ENCODE results near the gene ALDH1L1. TPM values are rescaled to one million over a fixed set of nuclear protein-coding genes. Genes with fewer than 3 reads are reported as not detected.

The ALDH1L1 gene
- total RNA-seq, 2 experiments from 2014 or later = not detected

- no peak for DNase-seq
These were observed 6.4 kb upstream of the ALDH1L1 start for GRCh38 chr3:126186749-126187148.

GRCh38 chr3:126186271-126186670 lies 5.9 kb upstream of the ALDH1L1 start:
- no peaks in the 10 kb centered on the region for H3K9me3 Mint-ChIP-seq
- DNase-seq (no peak), ATAC-seq (no peak)
- H3K4me1 Mint-ChIP-seq (ENCODE audit: low read depth) = no peaks in the 10 kb centered on the region
- no peaks in the 10 kb centered on the region for H3K36me3 Mint-ChIP-seq (ENCODE audit: low read depth)
- H3K4me3 Mint-ChIP-seq = no peak overlapping the region
- ChIA-PET CTCF (interaction anchor here (4.2 kb wide), 1 partner anchor 12 kb away, joined by 20 read pairs; no protein-coding TSS in a partner anchor), POLR2A (no interaction called here)
- peaks cover 21% of the 10 kb centered on the region for H3K27me3 Mint-ChIP-seq
- TF ChIP-seq CTCF (IDR thresholded peaks at IDR 0.05) = no peak
- H3K27ac Mint-ChIP-seq = no peak overlapping the region
- intact Hi-C loops (cut with micrococcal nuclease) = no loop called here

More at GRCh38 chr3:126186749-126187148, 6.4 kb upstream of the ALDH1L1 start:
- no peak for TF ChIP-seq CTCF (IDR thresholded peaks at IDR 0.05)
- ChIA-PET CTCF (interaction anchor here (4.2 kb wide), 1 partner anchor 11 kb away, joined by 20 read pairs; no protein-coding TSS in a partner anchor), POLR2A (no interaction called here)
- ATAC-seq = no peak
- H3K36me3 Mint-ChIP-seq (ENCODE audit: low read depth) = no peaks in the 10 kb centered on the region
- no peaks in the 10 kb centered on the region for H3K4me1 Mint-ChIP-seq (ENCODE audit: low read depth)
- intact Hi-C loops (cut with micrococcal nuclease) = no loop called here
- H3K9me3 Mint-ChIP-seq = no peaks in the 10 kb centered on the region
- no peak overlapping the region for H3K27ac Mint-ChIP-seq
- no peak overlapping the region for H3K4me3 Mint-ChIP-seq
- H3K27me3 Mint-ChIP-seq = peaks cover 16% of the 10 kb centered on the region

- Mint-ChIP-seq H3K27me3 (peaks cover 32% of the 10 kb centered on the region), H3K27ac (no peak overlapping the region), H3K9me3 (no peaks in the 10 kb centered on the region), H3K4me3 (no peak overlapping the region), H3K4me1 (ENCODE audit: low read depth) (no peaks in the 10 kb centered on the region), H3K36me3 (ENCODE audit: low read depth) (no peaks in the 10 kb centered on the region)
- TF ChIP-seq CTCF (IDR thresholded peaks at IDR 0.05) = no peak
- ChIA-PET POLR2A (no interaction called here), CTCF (no interaction called here)
- intact Hi-C loops (cut with micrococcal nuclease) = no loop called here
- no peak for ATAC-seq
- no peak for DNase-seq
These were observed 4.1 kb upstream of the ALDH1L1 start for GRCh38 chr3:126184465-126185000.

GRCh38 chr3:126181398-126181725 lies 976 bp upstream of the ALDH1L1 start:
- peaks cover 38% of the 10 kb centered on the region for H3K27me3 Mint-ChIP-seq
- ChIA-PET CTCF (no interaction called here), POLR2A (no interaction called here)
- ATAC-seq (no peak), DNase-seq (no peak)
- no peaks in the 10 kb centered on the region for H3K4me1 Mint-ChIP-seq (ENCODE audit: low read depth)
- intact Hi-C loops (cut with micrococcal nuclease) = no loop called here
- TF ChIP-seq CTCF (IDR thresholded peaks at IDR 0.05) = no peak
- no peaks in the 10 kb centered on the region for H3K36me3 Mint-ChIP-seq (ENCODE audit: low read depth)
- H3K27ac Mint-ChIP-seq = no peak overlapping the region
- H3K9me3 Mint-ChIP-seq = no peaks in the 10 kb centered on the region
- no peak overlapping the region for H3K4me3 Mint-ChIP-seq

GRCh38 chr3:126179825-126180476 lies 435 bp downstream of the ALDH1L1 start:
- Mint-ChIP-seq H3K4me1 (ENCODE audit: low read depth) (no peaks in the 10 kb centered on the region), H3K27ac (no peak overlapping the region), H3K27me3 (peaks cover 35% of the 10 kb centered on the region), H3K36me3 (ENCODE audit: low read depth) (no peaks in the 10 kb centered on the region), H3K4me3 (no peak overlapping the region), H3K9me3 (no peaks in the 10 kb centered on the region)
- CTCF ChIA-PET = no interaction called here
- no peak for TF ChIP-seq CTCF (IDR thresholded peaks at IDR 0.05)
- DNase-seq = no peak
- no peak for ATAC-seq
- POLR2A ChIA-PET = no interaction called here
- intact Hi-C loops (cut with micrococcal nuclease) = no loop called here
